ENCODE results near the gene PROC.

The PROC gene

DNA sequence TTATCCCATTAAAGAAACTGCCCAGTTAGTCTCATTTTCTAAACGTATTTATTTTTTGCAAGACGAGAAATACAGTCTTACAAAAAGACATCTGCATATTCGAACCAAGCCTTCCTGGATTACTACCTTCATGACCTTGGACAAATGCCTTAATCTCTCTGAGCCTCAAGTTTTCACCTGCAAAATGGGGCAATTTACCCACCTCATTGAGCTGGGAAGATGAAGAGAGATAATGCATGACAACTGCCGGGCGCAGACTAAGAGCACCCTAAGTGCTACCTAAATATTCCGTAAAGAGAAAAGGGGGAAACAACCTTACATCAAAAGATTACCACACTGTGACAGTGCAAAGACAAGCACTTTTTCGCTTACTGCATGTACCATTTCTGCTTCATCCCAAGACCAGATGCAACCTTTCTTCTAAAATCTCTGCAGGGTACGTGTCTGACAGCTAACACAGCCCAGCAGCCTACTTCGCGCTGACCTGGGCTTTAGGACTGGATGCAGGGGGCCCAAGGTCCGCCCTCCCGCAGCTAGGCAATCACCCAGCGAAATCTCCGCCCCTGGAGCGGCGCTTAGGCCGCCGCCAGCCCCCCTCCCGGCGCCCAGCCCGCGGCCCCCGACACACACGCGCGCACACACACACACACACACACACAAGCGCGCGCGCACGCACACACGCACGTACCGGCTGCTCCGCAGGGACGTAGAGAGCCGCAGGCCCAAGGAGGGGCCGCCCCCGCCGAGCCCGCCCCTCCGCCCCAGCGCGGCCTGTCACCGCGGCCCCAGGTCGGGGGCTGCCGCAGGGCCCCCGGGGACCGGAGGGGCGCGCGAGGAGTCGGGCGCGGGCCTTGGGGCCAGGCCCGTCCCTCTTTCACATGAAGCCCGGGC lies 31.2 kb upstream of the PROC start:
- Histone ChIP-seq H3K4me2 (ENCODE audit: low read length) (peak overlapping the region; percentile 86), H3K79me2 (ENCODE audit: low read length) (peaks cover 51% of the 10 kb centered on the region), H3K9ac (ENCODE audit: low read length) (peak overlapping the region; percentile 98), H3K27me3 (ENCODE audit: low read depth, low read length) (no peaks in the 10 kb centered on the region), H3K4me1 (ENCODE audit: low read length) (peaks cover 40% of the 10 kb centered on the region), H3K36me3 (replicated peaks; ENCODE audit: low read depth, low read length) (peaks cover 1% of the 10 kb centered on the region), H4K20me1 (ENCODE audit: insufficient read depth, low read length) (peaks cover 44% of the 10 kb centered on the region), H3K9me3 (ENCODE audit: insufficient read depth, low read length) (no peaks in the 10 kb centered on the region), H3K27ac (ENCODE audit: low read length) (peak overlapping the region; percentile 90), H3K4me3 (ENCODE audit: low read length) (peak overlapping the region; percentile 93), H2AFZ (ENCODE audit: low read depth, low read length) (peak overlapping the region; percentile 72; the same call in 1 of the 2 replicates)
- TF ChIP-seq, protein P1, sequence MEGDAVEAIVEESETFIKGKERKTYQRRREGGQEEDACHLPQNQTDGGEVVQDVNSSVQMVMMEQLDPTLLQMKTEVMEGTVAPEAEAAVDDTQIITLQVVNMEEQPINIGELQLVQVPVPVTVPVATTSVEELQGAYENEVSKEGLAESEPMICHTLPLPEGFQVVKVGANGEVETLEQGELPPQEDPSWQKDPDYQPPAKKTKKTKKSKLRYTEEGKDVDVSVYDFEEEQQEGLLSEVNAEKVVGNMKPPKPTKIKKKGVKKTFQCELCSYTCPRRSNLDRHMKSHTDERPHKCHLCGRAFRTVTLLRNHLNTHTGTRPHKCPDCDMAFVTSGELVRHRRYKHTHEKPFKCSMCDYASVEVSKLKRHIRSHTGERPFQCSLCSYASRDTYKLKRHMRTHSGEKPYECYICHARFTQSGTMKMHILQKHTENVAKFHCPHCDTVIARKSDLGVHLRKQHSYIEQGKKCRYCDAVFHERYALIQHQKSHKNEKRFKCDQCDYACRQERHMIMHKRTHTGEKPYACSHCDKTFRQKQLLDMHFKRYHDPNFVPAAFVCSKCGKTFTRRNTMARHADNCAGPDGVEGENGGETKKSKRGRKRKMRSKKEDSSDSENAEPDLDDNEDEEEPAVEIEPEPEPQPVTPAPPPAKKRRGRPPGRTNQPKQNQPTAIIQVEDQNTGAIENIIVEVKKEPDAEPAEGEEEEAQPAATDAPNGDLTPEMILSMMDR (IDR thresholded peaks at IDR 0.05; ENCODE audit: low read depth, low read length), result no peak
- no peak for TF ChIP-seq EZH2phosphoT487 (IDR thresholded peaks at IDR 0.05; ENCODE audit: low read depth)

DNA sequence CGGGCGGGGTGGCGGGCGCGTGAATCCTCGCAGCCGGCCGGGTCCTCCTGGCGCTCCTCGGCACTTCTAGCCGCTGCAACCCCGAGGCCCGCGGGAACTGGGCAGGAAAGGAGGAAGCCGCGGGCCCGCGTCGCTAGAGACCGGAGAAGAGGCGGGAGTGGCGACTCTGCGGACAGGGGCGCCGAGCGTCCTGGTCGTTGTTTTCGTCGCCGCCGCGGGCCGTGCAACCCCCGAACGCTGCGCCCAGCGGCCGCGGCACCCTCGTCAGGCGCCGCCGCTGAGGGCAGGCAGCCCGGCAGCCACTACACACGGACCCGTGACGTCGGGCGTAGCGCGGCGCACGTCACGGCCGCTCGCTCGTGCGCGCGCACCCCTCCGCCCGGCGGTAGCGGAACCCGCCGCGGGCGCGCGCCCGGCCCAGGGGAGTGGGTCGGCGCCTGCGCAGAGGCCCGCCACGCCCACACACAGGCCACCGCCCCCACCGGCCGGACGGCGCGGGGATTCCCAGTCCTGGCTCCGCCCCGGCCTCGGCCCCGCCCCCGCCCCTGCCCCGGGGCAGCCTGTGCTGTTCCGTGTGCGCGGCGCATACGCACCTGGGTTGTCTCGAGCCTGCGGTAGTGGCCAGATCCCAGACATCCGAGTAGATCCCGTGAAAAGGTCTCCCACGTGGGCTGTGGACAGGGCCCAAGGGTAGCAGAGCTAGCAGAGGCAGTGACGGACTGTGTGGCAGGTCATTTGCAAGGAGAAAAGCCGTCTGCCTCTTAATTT lies 30.4 kb upstream of the PROC start, which contains the start of gene MAP3K2:
Gene MAP3K2 (minus strand): TSS at position 321 of the 768 bp plus-strand sequence. CDS start 44,846 bp downstream, outside the sequence.
- Histone ChIP-seq H3K27me3 (ENCODE audit: low read depth, low read length) (no peaks in the 10 kb centered on the region), H2AFZ (ENCODE audit: low read depth, low read length) (peak within 1 kb of the TSS; percentile 72; the same call in 1 of the 2 replicates), H3K36me3 (replicated peaks; ENCODE audit: low read depth, low read length) (no peaks in the 10 kb centered on the region), H3K4me3 (ENCODE audit: low read length) (peak within 1 kb of the TSS; percentile 93), H3K27ac (ENCODE audit: low read length) (peak within 1 kb of the TSS; percentile 90), H3K79me2 (ENCODE audit: low read length) (peaks cover 43% of the 10 kb centered on the region), H3K9ac (ENCODE audit: low read length) (peak within 1 kb of the TSS; percentile 98), H3K4me1 (ENCODE audit: low read length) (peaks cover 42% of the 10 kb centered on the region), H3K4me2 (ENCODE audit: low read length) (peak within 1 kb of the TSS; percentile 96), H4K20me1 (ENCODE audit: insufficient read depth, low read length) (peaks cover 38% of the 10 kb centered on the region), H3K9me3 (ENCODE audit: insufficient read depth, low read length) (no peaks in the 10 kb centered on the region)
- TF ChIP-seq EZH2phosphoT487 (IDR thresholded peaks at IDR 0.05; ENCODE audit: low read depth), result no peak
- TF ChIP-seq, protein P1 (IDR thresholded peaks at IDR 0.05; ENCODE audit: low read depth, low read length), result no peak

DNA sequence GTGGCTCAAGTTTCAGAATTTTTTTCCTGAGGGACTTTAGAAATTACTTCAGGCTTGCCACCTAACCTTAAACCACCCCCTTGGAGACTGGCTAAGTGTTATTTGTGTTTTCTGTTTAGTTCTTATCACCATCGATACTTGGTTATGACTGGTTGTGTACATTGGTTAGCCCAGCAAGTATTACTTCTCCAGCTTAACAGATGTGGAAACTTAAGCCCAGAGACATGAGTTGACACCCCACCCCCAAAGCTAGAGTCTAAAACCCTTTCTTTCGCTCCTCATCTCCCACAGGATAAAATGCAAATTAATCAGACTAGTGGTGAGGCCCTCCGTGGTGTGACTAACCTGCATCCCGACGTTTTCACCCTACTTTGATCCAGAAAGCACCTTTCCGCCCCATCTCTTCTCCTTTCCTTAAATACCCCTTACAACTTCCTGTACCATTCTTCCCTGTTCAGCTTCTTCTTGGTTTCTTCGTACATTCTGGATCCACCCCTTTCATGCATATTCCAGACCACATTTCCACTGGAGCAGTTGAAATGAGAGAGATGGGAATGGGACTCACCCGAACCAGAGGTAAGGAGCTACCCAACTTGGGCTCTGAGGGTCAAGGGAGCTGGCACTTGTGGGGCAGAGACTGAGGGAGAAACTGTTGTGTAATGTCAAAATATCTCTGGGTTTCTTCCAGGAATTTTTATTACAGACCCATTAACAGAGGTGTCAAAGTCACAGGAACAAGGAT lies 29.6 kb upstream of the PROC start:
- Histone ChIP-seq H3K9me3 (ENCODE audit: insufficient read depth, low read length) (no peaks in the 10 kb centered on the region), H3K9ac (ENCODE audit: low read length) (peak overlapping the region; percentile 81), H2AFZ (ENCODE audit: low read depth, low read length) (peak overlapping the region; percentile 48; the same call in 1 of the 2 replicates), H4K20me1 (ENCODE audit: insufficient read depth, low read length) (peaks cover 30% of the 10 kb centered on the region), H3K4me1 (ENCODE audit: low read length) (peaks cover 44% of the 10 kb centered on the region), H3K36me3 (replicated peaks; ENCODE audit: low read depth, low read length) (no peaks in the 10 kb centered on the region), H3K4me3 (ENCODE audit: low read length) (peak overlapping the region; percentile 81), H3K27me3 (ENCODE audit: low read depth, low read length) (no peaks in the 10 kb centered on the region), H3K4me2 (ENCODE audit: low read length) (peak overlapping the region; percentile 96), H3K79me2 (ENCODE audit: low read length) (peaks cover 35% of the 10 kb centered on the region), H3K27ac (ENCODE audit: low read length) (peak overlapping the region; percentile 70)
- TF ChIP-seq EZH2phosphoT487 (IDR thresholded peaks at IDR 0.05; ENCODE audit: low read depth), result no peak
- TF ChIP-seq, protein P1 (IDR thresholded peaks at IDR 0.05; ENCODE audit: low read depth, low read length), result no peak
